ENCODE results near the gene ADAM12.

- TF ChIP-seq ZNF274 (IDR thresholded peaks at IDR 0.05; ENCODE audit: low read depth, low read length), result no peak
- TF ChIP-seq YY1 (IDR thresholded peaks at IDR 0.05; ENCODE audit: insufficient read depth, insufficient read length), result no peak
- TF ChIP-seq SUZ12 (IDR thresholded peaks at IDR 0.05; ENCODE audit: extremely low read depth, insufficient read depth, insufficient read length), result no peak
Measured at GRCh38 chr10:126432507-126432906, 44.2 kb upstream of the ADAM12 start.

All from NT2/D1 (cell line).